Mesendoderm (in vitro differentiated cells): ENCODE data around the gene CDK2AP2.

ENCODE experiments used
- DNase-seq: peaks from one replicate; pipeline ENCODE4 v3.0.0; 2013
- H2AK5ac ChIP-seq: 2 replicates; pipeline ENCODE4 v1.6.1; 2013; ENCODE audit warnings: low read length, inconsistent platforms
- H2BK120ac ChIP-seq: 2 replicates; pipeline ENCODE4 v1.6.1; 2013; ENCODE audit warnings: low read depth, mild to moderate bottlenecking, low read length, moderate library complexity, mixed read lengths
- H2BK15ac ChIP-seq: replicated peaks from 2 replicates; pipeline ENCODE4 v1.6.1; 2013; ENCODE audit warnings: low read depth, mild to moderate bottlenecking, moderate library complexity
- H2BK5ac ChIP-seq: 2 replicates; pipeline ENCODE4 v1.6.1; 2013; ENCODE audit warnings: low read length, inconsistent platforms
- H3K18ac ChIP-seq: 2 replicates; pipeline ENCODE4 v1.6.1; 2013; ENCODE audit warnings: mild to moderate bottlenecking, low read length, mixed read lengths
- H3K23ac ChIP-seq: one replicate; pipeline ENCODE4 v1.6.1; 2013; ENCODE audit warnings: low read length
- H3K27ac ChIP-seq: 2 replicates; pipeline ENCODE4 v1.5.1; 2013; ENCODE audit warnings: low read depth, mild to moderate bottlenecking, inconsistent platforms, low read length, moderate library complexity
- H3K27me3 ChIP-seq: 2 replicates; pipeline ENCODE4 v1.6.1; 2013; ENCODE audit warnings: low read length, control low read depth, mild to moderate bottlenecking, inconsistent platforms; ENCODE audit not compliant: insufficient read depth, poor library complexity
- H3K36me3 ChIP-seq: 2 replicates; pipeline ENCODE4 v1.6.1; 2013; ENCODE audit warnings: low read length, inconsistent platforms; ENCODE audit not compliant: control insufficient read depth, insufficient read depth
- H3K4ac ChIP-seq: one replicate; pipeline ENCODE4 v1.6.1; 2013; ENCODE audit warnings: low read depth, mild to moderate bottlenecking, low read length, moderate library complexity
- H3K4me1 ChIP-seq: 2 replicates; pipeline ENCODE4 v1.6.1; 2013; ENCODE audit warnings: low read depth, low read length, inconsistent platforms; ENCODE audit not compliant: control insufficient read depth
- H3K4me2 ChIP-seq: 2 replicates; pipeline ENCODE4 v1.6.1; 2013; ENCODE audit warnings: low read length
- H3K4me3 ChIP-seq: 2 replicates; pipeline ENCODE4 v1.5.1; 2013; ENCODE audit warnings: mild to moderate bottlenecking, low read length
- H3K56ac ChIP-seq: one replicate; pipeline ENCODE4 v1.6.1; 2013; ENCODE audit warnings: low read length
- H3K79me1 ChIP-seq: 2 replicates; pipeline ENCODE4 v1.6.1; 2013; ENCODE audit warnings: low read length, inconsistent platforms
- H3K79me2 ChIP-seq: 2 replicates; pipeline ENCODE4 v1.6.1; 2013; ENCODE audit warnings: mild to moderate bottlenecking, low read length; ENCODE audit not compliant: control insufficient read depth, insufficient read depth
- H3K9ac ChIP-seq: 2 replicates; pipeline ENCODE4 v1.6.1; 2013; ENCODE audit warnings: low read length, inconsistent platforms
- H4K5ac ChIP-seq: one replicate; pipeline ENCODE4 v1.6.1; 2013; ENCODE audit warnings: low read length
- H4K8ac ChIP-seq: one replicate; pipeline ENCODE4 v1.6.1; 2013; ENCODE audit warnings: low read depth, mild to moderate bottlenecking, control low read depth, low read length, moderate library complexity
- WGBS: extraction: QIAGEN DNeasy Blood & Tissue Kit; methylation state at CpG from one replicate; pipeline ENCODE4 v1.1.7; 2013; ENCODE audit warnings: low lambda C conversion rate, missing lambda C conversion rate; ENCODE audit not compliant: insufficient coverage; ENCODE audit errors: extremely low coverage; 5-methylcytosine and 5-hydroxymethylcytosine counted together

CDK2AP2 gene

GRCh38 chr11:67522844-67523555, 15.0 kb upstream of the CDK2AP2 start, which contains the start of gene CABP2:
Gene CABP2, minus strand, starts transcription at chr11:67523446. Its CDS starts 120 bp downstream, at chr11:67523326.
- Histone ChIP-seq H2AK5ac (no peak within 1 kb of the TSS), H3K4me2 (no peak within 1 kb of the TSS), H3K36me3 (no peaks in the 10 kb centered on the region), H3K79me1 (no peaks in the 10 kb centered on the region), H2BK120ac (no peak within 1 kb of the TSS), H2BK15ac (no peak within 1 kb of the TSS), H4K8ac (no peak within 1 kb of the TSS), H3K18ac (no peak within 1 kb of the TSS), H4K5ac (no peak within 1 kb of the TSS), H3K4ac (no peak within 1 kb of the TSS), H3K79me2 (no peaks in the 10 kb centered on the region), H2BK5ac (no peak within 1 kb of the TSS), H3K23ac (no peak within 1 kb of the TSS), H3K4me1 (no peaks in the 10 kb centered on the region), H3K56ac (no peak within 1 kb of the TSS), H3K27ac (no peak within 1 kb of the TSS), H3K9ac (no peak within 1 kb of the TSS), H3K27me3 (no peaks in the 10 kb centered on the region), H3K4me3 (no peak within 1 kb of the TSS)
- no peak for DNase-seq
- WGBS, result no CpG with 5 or more reads among the region's 23 CpGs

GRCh38 chr11:67522338-67522737, 14.4 kb upstream of the CDK2AP2 start:
- Histone ChIP-seq H3K4ac (no peak overlapping the region), H2AK5ac (no peak overlapping the region), H2BK5ac (no peak overlapping the region), H2BK120ac (no peak overlapping the region), H3K9ac (no peak overlapping the region), H4K8ac (no peak overlapping the region), H4K5ac (no peak overlapping the region), H2BK15ac (no peak overlapping the region), H3K23ac (no peak overlapping the region), H3K27ac (no peak overlapping the region), H3K4me3 (no peak overlapping the region), H3K4me2 (no peak overlapping the region), H3K79me1 (no peaks in the 10 kb centered on the region), H3K18ac (no peak overlapping the region), H3K56ac (no peak overlapping the region), H3K27me3 (no peaks in the 10 kb centered on the region), H3K79me2 (no peaks in the 10 kb centered on the region), H3K36me3 (no peaks in the 10 kb centered on the region), H3K4me1 (no peaks in the 10 kb centered on the region)
- no CpG with 5 or more reads among the region's 15 CpGs for WGBS
- DNase-seq, result no peak

- Histone ChIP-seq H2BK5ac (no peak overlapping the region), H3K23ac (no peak overlapping the region), H2BK15ac (no peak overlapping the region), H3K4ac (no peak overlapping the region), H2BK120ac (no peak overlapping the region), H3K79me1 (no peaks in the 10 kb centered on the region), H4K5ac (no peak overlapping the region), H3K36me3 (no peaks in the 10 kb centered on the region), H3K27me3 (no peaks in the 10 kb centered on the region), H3K4me1 (no peaks in the 10 kb centered on the region), H3K79me2 (no peaks in the 10 kb centered on the region), H3K4me3 (no peak overlapping the region), H2AK5ac (no peak overlapping the region), H4K8ac (no peak overlapping the region), H3K18ac (no peak overlapping the region), H3K56ac (no peak overlapping the region), H3K27ac (no peak overlapping the region), H3K4me2 (no peak overlapping the region), H3K9ac (no peak overlapping the region)
- no peak for DNase-seq
- WGBS, result no CpG with 5 or more reads among the region's 10 CpGs
These were observed 14.0 kb upstream of the CDK2AP2 start for GRCh38 chr11:67521924-67522323.

- Histone ChIP-seq H2AK5ac (no peak overlapping the region), H4K8ac (no peak overlapping the region), H3K4ac (no peak overlapping the region), H2BK15ac (no peak overlapping the region), H3K56ac (no peak overlapping the region), H4K5ac (no peak overlapping the region), H3K27ac (no peak overlapping the region), H3K79me2 (no peaks in the 10 kb centered on the region), H3K4me2 (no peak overlapping the region), H3K23ac (no peak overlapping the region), H2BK120ac (no peak overlapping the region), H2BK5ac (no peak overlapping the region), H3K4me3 (no peak overlapping the region), H3K27me3 (no peaks in the 10 kb centered on the region), H3K79me1 (no peaks in the 10 kb centered on the region), H3K9ac (no peak overlapping the region), H3K18ac (no peak overlapping the region), H3K4me1 (no peaks in the 10 kb centered on the region), H3K36me3 (no peaks in the 10 kb centered on the region)
- WGBS, result no CpG with 5 or more reads among the region's 16 CpGs
- DNase-seq, result no peak
These were observed 13.2 kb upstream of the CDK2AP2 start for GRCh38 chr11:67520856-67521824.

GRCh38 chr11:67519726-67520125, 11.8 kb upstream of the CDK2AP2 start:
- Histone ChIP-seq H3K79me2 (no peaks in the 10 kb centered on the region), H4K8ac (no peak overlapping the region), H3K18ac (no peak overlapping the region), H3K23ac (no peak overlapping the region), H2BK120ac (no peak overlapping the region), H3K27me3 (no peaks in the 10 kb centered on the region), H4K5ac (no peak overlapping the region), H3K79me1 (no peaks in the 10 kb centered on the region), H3K4me2 (no peak overlapping the region), H3K9ac (no peak overlapping the region), H2AK5ac (no peak overlapping the region), H2BK15ac (no peak overlapping the region), H3K4me3 (no peak overlapping the region), H2BK5ac (no peak overlapping the region), H3K27ac (no peak overlapping the region), H3K4ac (no peak overlapping the region), H3K36me3 (no peaks in the 10 kb centered on the region), H3K4me1 (no peaks in the 10 kb centered on the region), H3K56ac (no peak overlapping the region)
- no CpG with 5 or more reads among the region's 32 CpGs for WGBS
- no peak for DNase-seq
